Activated effector memory CD4-positive, alpha-beta T cell treated with Interleukin-2 at 50 U/mL for 16 hours (primary cell): Measurements from ENCODE around the gene TUBA4A.
A peak's percentile ranks its signal among the peaks of the same experiment; 100 is the strongest.

Experiments
- DNase-seq: peaks from one replicate; pipeline ENCODE4 v3.0.0-alpha.2; 2020

TUBA4A gene

GRCh38 chr2:219286436-219287115 is 32.9 kb upstream of the TUBA4A start:
- DNase-seq, result no peak

- DNase-seq, result no peak
Observed at GRCh38 chr2:219285894-219286425, 32.2 kb upstream of the TUBA4A start.

GRCh38 chr2:219285373-219285735 is 31.6 kb upstream of the TUBA4A start:
- no peak for DNase-seq

GRCh38 chr2:219284501-219285372 is 31.0 kb upstream of the TUBA4A start:
- DNase-seq, result no peak

- no peak for DNase-seq
Observed at GRCh38 chr2:219282943-219283581, 29.3 kb upstream of the TUBA4A start.

GRCh38 chr2:219282375-219282774 is 28.7 kb upstream of the TUBA4A start:
- no peak for DNase-seq

- DNase-seq, result no peak
Observed at GRCh38 chr2:219281588-219281987, 27.9 kb upstream of the TUBA4A start.

GRCh38 chr2:219280651-219281050 is 26.9 kb upstream of the TUBA4A start:
- DNase-seq, result no peak

- DNase-seq, result no peak
Observed at GRCh38 chr2:219279916-219280516, 26.3 kb upstream of the TUBA4A start.

GRCh38 chr2:219279151-219279915 is 25.6 kb upstream of the TUBA4A start, which contains the start of gene DNAJB2:
Gene DNAJB2, plus strand, starts transcription at chr2:219279366. Its CDS starts 468 bp downstream, at chr2:219279834.
- DNase-seq, result peak; percentile 98

- DNase-seq, result no peak
Observed at GRCh38 chr2:219278655-219279150, 25.0 kb upstream of the TUBA4A start.

GRCh38 chr2:219277703-219278654 is 24.3 kb upstream of the TUBA4A start:
- DNase-seq, result peak; percentile 69

GRCh38 chr2:219274361-219274921 is 20.7 kb upstream of the TUBA4A start:
- no peak for DNase-seq

- no peak for DNase-seq
Observed at GRCh38 chr2:219273937-219274336, 20.2 kb upstream of the TUBA4A start.

GRCh38 chr2:219272995-219273394 is 19.3 kb upstream of the TUBA4A start:
- no peak for DNase-seq

- DNase-seq, result no peak
Observed at GRCh38 chr2:219272356-219272755, 18.6 kb upstream of the TUBA4A start.

GRCh38 chr2:219271021-219271420 is 17.3 kb upstream of the TUBA4A start:
- no peak for DNase-seq

GRCh38 chr2:219270055-219270372 is 16.3 kb upstream of the TUBA4A start:
- DNase-seq, result no peak

- DNase-seq, result no peak
Observed at GRCh38 chr2:219269362-219270054, 15.8 kb upstream of the TUBA4A start.

- DNase-seq, result no peak
Observed at GRCh38 chr2:219268294-219268693, 14.6 kb upstream of the TUBA4A start.
